Measurements from ENCODE around the gene SAMD14.

DNA sequence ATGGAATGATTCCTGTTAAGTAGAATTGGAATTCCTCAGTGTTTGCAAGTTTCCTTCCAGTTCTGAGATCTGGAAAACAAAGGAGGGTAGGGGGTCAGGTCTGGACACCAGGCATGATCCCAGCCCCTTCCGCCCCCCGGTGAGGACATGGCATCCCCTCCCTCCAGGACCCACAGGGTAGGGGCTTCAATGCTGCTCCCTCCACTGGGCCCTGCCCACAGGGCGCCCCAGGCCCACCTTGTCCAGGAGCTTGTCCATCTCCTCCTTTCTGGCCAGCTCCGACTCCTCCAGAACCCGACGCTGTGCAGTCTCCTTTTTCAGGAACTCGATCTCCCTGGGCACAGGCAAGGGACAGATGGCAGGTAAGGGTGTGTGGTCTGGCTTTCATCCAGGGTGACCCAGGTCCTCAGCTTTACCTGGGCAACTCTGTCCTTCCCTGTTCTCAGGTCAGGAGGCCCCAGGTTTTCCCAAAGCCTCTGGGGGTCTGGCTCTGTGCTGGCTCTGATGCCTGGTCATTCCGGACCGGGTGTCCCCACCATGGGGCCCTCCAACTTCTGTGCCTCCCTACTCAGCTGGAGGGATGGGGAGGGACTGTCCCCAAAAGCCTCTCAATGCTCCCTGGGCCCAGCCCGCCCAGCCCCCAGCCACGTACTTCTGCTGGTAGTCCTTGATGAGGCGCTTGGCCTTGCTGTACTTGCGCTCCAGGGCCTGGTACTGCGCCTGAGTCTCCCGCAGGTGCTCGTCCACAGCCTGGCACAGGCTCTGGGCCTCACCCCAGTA lies 5.5 kb upstream of the SAMD14 start:
- TF ChIP-seq POLR2AphosphoS5 (IDR thresholded peaks at IDR 0.05; ENCODE audit: low read depth) (no peak), EZH2 (IDR thresholded peaks at IDR 0.05; ENCODE audit: low read depth, unreplicated experiment) (no peak), CREB1 (CRISPR knock-in tag; IDR thresholded peaks at IDR 0.05; ENCODE audit: low read depth) (no peak), EZH2phosphoT487 (IDR thresholded peaks at IDR 0.05; ENCODE audit: unreplicated experiment) (no peak), JUNB (IDR thresholded peaks at IDR 0.05; ENCODE audit: unreplicated experiment) (no peak), ZNF462 (CRISPR knock-in tag; IDR thresholded peaks at IDR 0.05) (no peak), NANOG (IDR thresholded peaks at IDR 0.05; ENCODE audit: borderline replicate concordance) (no peak)
- TF ChIP-seq, protein P1, sequence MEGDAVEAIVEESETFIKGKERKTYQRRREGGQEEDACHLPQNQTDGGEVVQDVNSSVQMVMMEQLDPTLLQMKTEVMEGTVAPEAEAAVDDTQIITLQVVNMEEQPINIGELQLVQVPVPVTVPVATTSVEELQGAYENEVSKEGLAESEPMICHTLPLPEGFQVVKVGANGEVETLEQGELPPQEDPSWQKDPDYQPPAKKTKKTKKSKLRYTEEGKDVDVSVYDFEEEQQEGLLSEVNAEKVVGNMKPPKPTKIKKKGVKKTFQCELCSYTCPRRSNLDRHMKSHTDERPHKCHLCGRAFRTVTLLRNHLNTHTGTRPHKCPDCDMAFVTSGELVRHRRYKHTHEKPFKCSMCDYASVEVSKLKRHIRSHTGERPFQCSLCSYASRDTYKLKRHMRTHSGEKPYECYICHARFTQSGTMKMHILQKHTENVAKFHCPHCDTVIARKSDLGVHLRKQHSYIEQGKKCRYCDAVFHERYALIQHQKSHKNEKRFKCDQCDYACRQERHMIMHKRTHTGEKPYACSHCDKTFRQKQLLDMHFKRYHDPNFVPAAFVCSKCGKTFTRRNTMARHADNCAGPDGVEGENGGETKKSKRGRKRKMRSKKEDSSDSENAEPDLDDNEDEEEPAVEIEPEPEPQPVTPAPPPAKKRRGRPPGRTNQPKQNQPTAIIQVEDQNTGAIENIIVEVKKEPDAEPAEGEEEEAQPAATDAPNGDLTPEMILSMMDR (conservative IDR thresholded peaks at IDR 0.05; ENCODE audit: low read depth in 2 of 2) = no peak
- TF ChIP-seq, protein P2, sequence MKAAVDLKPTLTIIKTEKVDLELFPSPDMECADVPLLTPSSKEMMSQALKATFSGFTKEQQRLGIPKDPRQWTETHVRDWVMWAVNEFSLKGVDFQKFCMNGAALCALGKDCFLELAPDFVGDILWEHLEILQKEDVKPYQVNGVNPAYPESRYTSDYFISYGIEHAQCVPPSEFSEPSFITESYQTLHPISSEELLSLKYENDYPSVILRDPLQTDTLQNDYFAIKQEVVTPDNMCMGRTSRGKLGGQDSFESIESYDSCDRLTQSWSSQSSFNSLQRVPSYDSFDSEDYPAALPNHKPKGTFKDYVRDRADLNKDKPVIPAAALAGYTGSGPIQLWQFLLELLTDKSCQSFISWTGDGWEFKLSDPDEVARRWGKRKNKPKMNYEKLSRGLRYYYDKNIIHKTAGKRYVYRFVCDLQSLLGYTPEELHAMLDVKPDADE (IDR thresholded peaks at IDR 0.05) = no peak
- TF ChIP-seq, protein P3, sequence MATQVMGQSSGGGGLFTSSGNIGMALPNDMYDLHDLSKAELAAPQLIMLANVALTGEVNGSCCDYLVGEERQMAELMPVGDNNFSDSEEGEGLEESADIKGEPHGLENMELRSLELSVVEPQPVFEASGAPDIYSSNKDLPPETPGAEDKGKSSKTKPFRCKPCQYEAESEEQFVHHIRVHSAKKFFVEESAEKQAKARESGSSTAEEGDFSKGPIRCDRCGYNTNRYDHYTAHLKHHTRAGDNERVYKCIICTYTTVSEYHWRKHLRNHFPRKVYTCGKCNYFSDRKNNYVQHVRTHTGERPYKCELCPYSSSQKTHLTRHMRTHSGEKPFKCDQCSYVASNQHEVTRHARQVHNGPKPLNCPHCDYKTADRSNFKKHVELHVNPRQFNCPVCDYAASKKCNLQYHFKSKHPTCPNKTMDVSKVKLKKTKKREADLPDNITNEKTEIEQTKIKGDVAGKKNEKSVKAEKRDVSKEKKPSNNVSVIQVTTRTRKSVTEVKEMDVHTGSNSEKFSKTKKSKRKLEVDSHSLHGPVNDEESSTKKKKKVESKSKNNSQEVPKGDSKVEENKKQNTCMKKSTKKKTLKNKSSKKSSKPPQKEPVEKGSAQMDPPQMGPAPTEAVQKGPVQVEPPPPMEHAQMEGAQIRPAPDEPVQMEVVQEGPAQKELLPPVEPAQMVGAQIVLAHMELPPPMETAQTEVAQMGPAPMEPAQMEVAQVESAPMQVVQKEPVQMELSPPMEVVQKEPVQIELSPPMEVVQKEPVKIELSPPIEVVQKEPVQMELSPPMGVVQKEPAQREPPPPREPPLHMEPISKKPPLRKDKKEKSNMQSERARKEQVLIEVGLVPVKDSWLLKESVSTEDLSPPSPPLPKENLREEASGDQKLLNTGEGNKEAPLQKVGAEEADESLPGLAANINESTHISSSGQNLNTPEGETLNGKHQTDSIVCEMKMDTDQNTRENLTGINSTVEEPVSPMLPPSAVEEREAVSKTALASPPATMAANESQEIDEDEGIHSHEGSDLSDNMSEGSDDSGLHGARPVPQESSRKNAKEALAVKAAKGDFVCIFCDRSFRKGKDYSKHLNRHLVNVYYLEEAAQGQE (IDR thresholded peaks at IDR 0.05; ENCODE audit: unreplicated experiment) = no peak

All from GM23338 (cell line).